Mesothelial cell of epicardium (in vitro differentiated cells): ENCODE results near the gene CBLL2. TPM values are rescaled to one million over a fixed set of nuclear protein-coding genes. Genes with fewer than 3 reads are reported as not detected.

Source experiments
- DNase-seq, 2 experiments: peaks; one replicate each; pipeline ENCODE4 v3.0.0; 2021; ENCODE audit warnings: low spot score in 2 of 2; ENCODE audit not compliant: unreplicated experiment in 2 of 2
- H3K27ac Mint-ChIP-seq: 2 replicates; pipeline ENCODE4 v1.8.0; 2021; ENCODE audit warnings: mixed read lengths
- H3K27me3 Mint-ChIP-seq: 2 replicates; pipeline ENCODE4 v1.8.0; 2021; ENCODE audit warnings: low read depth, mixed read lengths
- H3K36me3 Mint-ChIP-seq: 2 replicates; pipeline ENCODE4 v1.8.0; 2021; ENCODE audit warnings: mixed read lengths
- H3K4me1 Mint-ChIP-seq: 2 replicates; pipeline ENCODE4 v1.8.0; 2021; ENCODE audit warnings: mixed read lengths
- H3K4me3 Mint-ChIP-seq: 2 replicates; pipeline ENCODE4 v1.8.0; 2021; ENCODE audit warnings: mild to moderate bottlenecking, moderate library complexity, mixed read lengths
- H3K9me3 Mint-ChIP-seq: 2 replicates; pipeline ENCODE4 v1.8.0; 2021; ENCODE audit warnings: mixed read lengths
- total RNA-seq: library from RNA; stranded (reverse); gene quantifications from 3 replicates; pipeline ENCODE4 v1.2.1, GENCODE V29; 2021
- TF ChIP-seq, protein P1 (sequence below): fragments of 200-600 bp; sonication (generic); IDR thresholded peaks from one replicate; pipeline ENCODE4 v1.5.0; 2021; ENCODE audit warnings: antibody characterized with exemption; ENCODE audit not compliant: unreplicated experiment

The CBLL2 gene
- total RNA-seq, 1 donor from 2014 or later, result not detected

DNA sequence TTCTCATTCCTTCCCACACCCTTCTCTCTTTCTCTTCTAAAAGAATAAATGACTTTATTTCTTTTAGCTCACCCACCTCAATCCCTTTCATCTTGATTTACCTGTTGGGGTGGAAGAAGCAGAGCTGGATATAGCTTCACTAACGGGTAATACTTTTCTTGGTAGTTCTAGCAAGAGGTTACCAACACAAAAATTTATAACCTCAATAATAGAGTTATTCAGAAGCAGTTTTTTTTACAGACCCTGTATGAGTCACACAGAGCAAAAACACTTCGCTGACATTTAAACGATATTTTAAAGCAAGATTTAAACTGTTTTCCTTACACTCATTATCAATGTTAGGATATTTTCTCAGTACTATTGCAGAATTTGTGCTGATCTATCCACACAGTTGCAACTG, 42.4 kb downstream of the CBLL2 start:
- H3K4me3 Mint-ChIP-seq, result no peak overlapping the region

DNA sequence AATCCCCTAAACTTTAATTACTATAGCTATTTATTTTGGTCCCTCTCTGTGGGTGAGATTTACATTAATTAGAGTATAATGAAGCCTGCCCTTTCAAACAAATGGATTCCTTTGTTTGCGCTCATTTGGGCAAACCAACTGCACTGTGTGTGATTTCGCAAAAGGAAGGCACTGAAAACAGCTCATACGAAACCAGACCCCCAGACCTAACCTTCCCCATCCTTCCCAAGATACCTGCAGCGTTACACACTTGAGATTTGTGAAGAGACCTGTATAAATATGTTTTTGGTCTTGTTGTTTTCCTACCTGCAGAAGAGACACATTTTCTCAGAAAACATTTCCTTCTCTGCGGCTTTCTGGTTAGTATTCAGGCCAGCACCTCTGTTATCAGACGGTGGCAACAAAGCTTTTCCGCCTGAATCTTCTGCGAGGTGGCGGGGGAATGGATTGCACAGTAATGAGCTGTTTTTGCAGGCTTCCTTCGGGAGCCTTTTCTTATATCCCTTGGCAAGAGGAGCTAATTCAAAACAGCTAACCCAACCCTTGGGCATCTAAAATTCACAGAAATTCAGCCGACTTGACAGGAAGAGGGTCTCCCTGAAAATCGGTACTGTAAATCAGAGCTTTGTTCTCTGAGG, 47.6 kb downstream of the CBLL2 start:
- H3K9me3 Mint-ChIP-seq, result peaks cover 19% of the 10 kb centered on the region
- TF ChIP-seq, protein P1, sequence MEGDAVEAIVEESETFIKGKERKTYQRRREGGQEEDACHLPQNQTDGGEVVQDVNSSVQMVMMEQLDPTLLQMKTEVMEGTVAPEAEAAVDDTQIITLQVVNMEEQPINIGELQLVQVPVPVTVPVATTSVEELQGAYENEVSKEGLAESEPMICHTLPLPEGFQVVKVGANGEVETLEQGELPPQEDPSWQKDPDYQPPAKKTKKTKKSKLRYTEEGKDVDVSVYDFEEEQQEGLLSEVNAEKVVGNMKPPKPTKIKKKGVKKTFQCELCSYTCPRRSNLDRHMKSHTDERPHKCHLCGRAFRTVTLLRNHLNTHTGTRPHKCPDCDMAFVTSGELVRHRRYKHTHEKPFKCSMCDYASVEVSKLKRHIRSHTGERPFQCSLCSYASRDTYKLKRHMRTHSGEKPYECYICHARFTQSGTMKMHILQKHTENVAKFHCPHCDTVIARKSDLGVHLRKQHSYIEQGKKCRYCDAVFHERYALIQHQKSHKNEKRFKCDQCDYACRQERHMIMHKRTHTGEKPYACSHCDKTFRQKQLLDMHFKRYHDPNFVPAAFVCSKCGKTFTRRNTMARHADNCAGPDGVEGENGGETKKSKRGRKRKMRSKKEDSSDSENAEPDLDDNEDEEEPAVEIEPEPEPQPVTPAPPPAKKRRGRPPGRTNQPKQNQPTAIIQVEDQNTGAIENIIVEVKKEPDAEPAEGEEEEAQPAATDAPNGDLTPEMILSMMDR, result no peak
- H3K4me1 Mint-ChIP-seq, result peaks cover 4% of the 10 kb centered on the region
- no peak for DNase-seq
- no peaks in the 10 kb centered on the region for H3K27me3 Mint-ChIP-seq
- no peak overlapping the region for H3K4me3 Mint-ChIP-seq
- no peak overlapping the region for H3K27ac Mint-ChIP-seq
- H3K36me3 Mint-ChIP-seq, result no peaks in the 10 kb centered on the region

More for the DNA sequence above, 42.4 kb downstream of the CBLL2 start:
- Mint-ChIP-seq H3K27ac (no peak overlapping the region), H3K27me3 (no peaks in the 10 kb centered on the region), H3K36me3 (no peaks in the 10 kb centered on the region), H3K9me3 (peaks cover 19% of the 10 kb centered on the region), H3K4me1 (no peaks in the 10 kb centered on the region)
- TF ChIP-seq, protein P1, result no peak
- no peak for DNase-seq

DNA sequence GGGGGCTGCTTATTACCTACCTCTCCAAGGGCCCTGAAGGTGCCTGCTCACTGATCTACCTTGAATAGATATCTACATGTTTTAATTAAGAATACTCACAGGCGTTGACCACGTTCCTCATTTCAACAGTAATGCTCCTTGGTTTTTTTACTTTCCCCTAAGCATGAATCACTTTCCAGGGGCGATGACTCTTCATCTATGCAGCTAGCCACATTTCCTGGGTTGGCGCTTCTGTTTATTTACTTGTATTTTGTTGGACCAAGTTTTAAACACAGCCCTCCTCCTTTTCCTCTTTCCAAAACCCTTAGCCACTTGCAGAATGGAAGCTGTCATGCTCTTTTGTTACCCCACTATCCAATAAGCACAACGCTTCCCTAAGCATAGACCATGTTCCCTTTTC, 50.8 kb downstream of the CBLL2 start:
- Mint-ChIP-seq H3K36me3 (no peaks in the 10 kb centered on the region), H3K27ac (no peak overlapping the region), H3K27me3 (no peaks in the 10 kb centered on the region), H3K4me3 (no peak overlapping the region), H3K9me3 (peaks cover 35% of the 10 kb centered on the region), H3K4me1 (peaks cover 6% of the 10 kb centered on the region)
- DNase-seq, result no peak
- TF ChIP-seq, protein P1, result no peak

Other genes with a start within 250 kb of the CBLL2 start
- gene PHEX, start 240.6 kb upstream of the CBLL2 start, total RNA-seq, result 0.70 to 1.2 TPM (median 0.96 TPM) in 3 replicates